Measurements from ENCODE around the gene INSYN2B. TPM values are rescaled to one million over a fixed set of nuclear protein-coding genes. Genes with fewer than 3 reads are reported as not detected.

INSYN2B gene
- polyA plus RNA-seq, 4 donors: 1.6 to 4.7 (median 2.2) TPM

GRCh38 chr5:169814522-169814921, 165.8 kb downstream of the INSYN2B start:
- no peak for DNase-seq (ENCODE audit: low read depth in 4 of 4, low spot score in 3 of 4)

Other genes with a start within 250 kb of the INSYN2B start
- 1 to 10 TPM in 3 of 4 donors, under 1 TPM in 1; 0.11 to 8.9 (median 5.8) TPM for gene FOXI1, start 125.4 kb upstream of the INSYN2B start, polyA plus RNA-seq (ENCODE audit: insufficient read length in 4 of 4)

Data from left renal pelvis (tissue), 4 donors.